ENCODE measurements around the gene HSPA5.

DNA sequence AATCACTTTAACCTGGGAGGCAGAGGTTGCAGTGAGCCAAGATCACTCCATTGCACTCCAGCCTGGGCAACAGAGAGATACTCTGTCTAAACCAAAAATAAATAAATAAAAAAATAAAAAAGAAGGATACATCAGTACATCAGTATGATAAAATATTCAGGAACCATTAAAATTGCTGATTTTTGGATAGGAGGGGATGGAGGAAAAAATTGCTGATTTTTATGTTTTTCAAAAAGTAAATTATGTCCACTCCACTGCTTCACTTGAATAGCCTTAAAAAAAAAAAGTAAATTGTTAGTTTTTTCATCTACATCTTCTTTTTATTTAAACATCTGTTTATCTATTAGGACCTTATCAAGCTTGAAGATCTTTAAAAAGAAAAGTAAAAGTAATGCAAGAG lies 13.1 kb upstream of the HSPA5 start:
- TF ChIP-seq CTCF (IDR thresholded peaks at IDR 0.05) (no peak), EP300 (IDR thresholded peaks at IDR 0.05) (no peak), POLR2A (IDR thresholded peaks at IDR 0.05) (no peak)
